ENCODE data around the gene KDM1A.

DNA sequence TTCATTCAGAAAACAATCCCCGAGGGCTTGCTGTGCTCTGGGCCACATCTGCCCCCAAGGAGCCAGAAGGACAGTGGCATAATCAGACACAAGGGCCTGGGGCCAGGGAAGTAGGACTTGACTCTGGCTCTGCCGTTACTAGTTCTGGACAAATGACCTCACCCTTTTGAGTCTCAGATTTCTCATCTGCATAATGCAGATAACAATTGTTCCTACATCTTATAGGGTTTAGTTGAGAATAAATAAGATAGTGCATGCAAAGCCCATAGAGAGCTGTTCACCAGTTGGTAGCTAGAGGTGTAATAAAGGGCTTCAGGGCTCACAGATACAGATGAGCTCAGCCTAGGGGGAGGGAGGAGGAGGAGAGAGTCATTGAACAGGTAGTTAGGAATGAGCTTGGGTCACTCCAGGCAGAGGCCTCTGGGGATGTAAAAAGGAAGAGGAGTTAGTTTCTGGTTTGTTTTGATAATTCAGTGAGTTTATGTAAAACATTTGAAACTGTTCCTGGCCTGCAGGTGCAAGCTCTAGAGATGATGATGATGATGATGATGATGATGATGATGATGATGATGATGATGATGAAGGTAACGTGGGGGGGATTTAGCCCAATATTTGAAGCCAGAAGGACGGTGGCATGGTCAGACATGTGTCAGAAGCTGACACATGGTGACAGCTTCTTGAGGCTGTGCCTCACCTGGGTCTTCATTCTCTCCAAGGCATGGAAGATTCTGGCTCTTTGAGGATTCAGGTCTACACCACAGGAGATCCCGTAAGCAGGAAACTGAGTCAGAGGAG is 47.5 kb upstream of the KDM1A start:
- TF ChIP-seq ATF1 (CRISPR knock-in tag; IDR thresholded peaks at IDR 0.05), result no peak
- no peak for TF ChIP-seq SMC3 (IDR thresholded peaks at IDR 0.05; ENCODE audit: low read length)
- no peak for TF ChIP-seq ZFP36L1 (CRISPR knock-in tag; IDR thresholded peaks at IDR 0.05)
- no peak for TF ChIP-seq ZMYM4 (CRISPR knock-in tag; IDR thresholded peaks at IDR 0.05)
- no peak for TF ChIP-seq ZNF138 (CRISPR knock-in tag; IDR thresholded peaks at IDR 0.05; ENCODE audit: low read depth)
- no peak for TF ChIP-seq HDAC2 (CRISPR knock-in tag; IDR thresholded peaks at IDR 0.05)
- no peak for TF ChIP-seq SIN3A (IDR thresholded peaks at IDR 0.05; ENCODE audit: borderline replicate concordance, low read depth, low read length)
- TF ChIP-seq, protein P1, sequence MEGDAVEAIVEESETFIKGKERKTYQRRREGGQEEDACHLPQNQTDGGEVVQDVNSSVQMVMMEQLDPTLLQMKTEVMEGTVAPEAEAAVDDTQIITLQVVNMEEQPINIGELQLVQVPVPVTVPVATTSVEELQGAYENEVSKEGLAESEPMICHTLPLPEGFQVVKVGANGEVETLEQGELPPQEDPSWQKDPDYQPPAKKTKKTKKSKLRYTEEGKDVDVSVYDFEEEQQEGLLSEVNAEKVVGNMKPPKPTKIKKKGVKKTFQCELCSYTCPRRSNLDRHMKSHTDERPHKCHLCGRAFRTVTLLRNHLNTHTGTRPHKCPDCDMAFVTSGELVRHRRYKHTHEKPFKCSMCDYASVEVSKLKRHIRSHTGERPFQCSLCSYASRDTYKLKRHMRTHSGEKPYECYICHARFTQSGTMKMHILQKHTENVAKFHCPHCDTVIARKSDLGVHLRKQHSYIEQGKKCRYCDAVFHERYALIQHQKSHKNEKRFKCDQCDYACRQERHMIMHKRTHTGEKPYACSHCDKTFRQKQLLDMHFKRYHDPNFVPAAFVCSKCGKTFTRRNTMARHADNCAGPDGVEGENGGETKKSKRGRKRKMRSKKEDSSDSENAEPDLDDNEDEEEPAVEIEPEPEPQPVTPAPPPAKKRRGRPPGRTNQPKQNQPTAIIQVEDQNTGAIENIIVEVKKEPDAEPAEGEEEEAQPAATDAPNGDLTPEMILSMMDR (CRISPR knock-in tag; IDR thresholded peaks at IDR 0.05), result no peak
- TF ChIP-seq, protein P2, sequence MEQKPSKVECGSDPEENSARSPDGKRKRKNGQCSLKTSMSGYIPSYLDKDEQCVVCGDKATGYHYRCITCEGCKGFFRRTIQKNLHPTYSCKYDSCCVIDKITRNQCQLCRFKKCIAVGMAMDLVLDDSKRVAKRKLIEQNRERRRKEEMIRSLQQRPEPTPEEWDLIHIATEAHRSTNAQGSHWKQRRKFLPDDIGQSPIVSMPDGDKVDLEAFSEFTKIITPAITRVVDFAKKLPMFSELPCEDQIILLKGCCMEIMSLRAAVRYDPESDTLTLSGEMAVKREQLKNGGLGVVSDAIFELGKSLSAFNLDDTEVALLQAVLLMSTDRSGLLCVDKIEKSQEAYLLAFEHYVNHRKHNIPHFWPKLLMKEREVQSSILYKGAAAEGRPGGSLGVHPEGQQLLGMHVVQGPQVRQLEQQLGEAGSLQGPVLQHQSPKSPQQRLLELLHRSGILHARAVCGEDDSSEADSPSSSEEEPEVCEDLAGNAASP (CRISPR knock-in tag; IDR thresholded peaks at IDR 0.05; ENCODE audit: borderline replicate concordance), result no peak
- TF ChIP-seq FOXA3 (CRISPR knock-in tag; IDR thresholded peaks at IDR 0.05), result no peak
- TF ChIP-seq, protein P3, sequence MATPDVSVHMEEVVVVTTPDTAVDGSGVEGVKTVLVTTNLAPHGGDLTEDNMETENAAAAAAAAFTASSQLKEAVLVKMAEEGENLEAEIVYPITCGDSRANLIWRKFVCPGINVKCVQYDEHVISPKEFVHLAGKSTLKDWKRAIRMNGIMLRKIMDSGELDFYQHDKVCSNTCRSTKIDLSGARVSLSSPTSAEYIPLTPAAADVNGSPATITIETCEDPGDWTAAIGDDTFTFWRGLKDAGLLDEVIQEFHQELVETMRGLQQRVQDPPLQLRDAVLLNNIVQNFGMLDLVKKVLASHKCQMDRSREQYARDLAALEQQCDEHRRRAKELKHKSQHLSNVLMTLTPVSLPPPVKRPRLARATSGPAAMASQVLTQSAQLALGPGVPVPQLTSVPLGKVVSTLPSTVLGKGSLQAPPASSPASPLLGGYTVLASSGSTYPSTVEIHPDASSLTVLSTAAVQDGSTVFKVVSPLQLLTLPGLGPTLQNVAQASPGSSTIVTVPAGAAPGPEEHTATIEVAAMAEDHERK (CRISPR knock-in tag; IDR thresholded peaks at IDR 0.05; ENCODE audit: low read depth), result no peak
- TF ChIP-seq MEIS2 (CRISPR knock-in tag; IDR thresholded peaks at IDR 0.05), result no peak
- no peak for TF ChIP-seq STAG1 (CRISPR knock-in tag; IDR thresholded peaks at IDR 0.05)

All from HepG2 (cell line).